GM12891 (cell line): Measurements from ENCODE around the gene MOB3B.

Experiments used
- DNase-seq: peaks from one replicate; pipeline ENCODE4 v3.0.0; 2011; ENCODE audit warnings: low spot score; ENCODE audit not compliant: insufficient read length
- FAIRE-seq: peaks from 2 replicates; lab custom pipeline; 2011; peaks lifted over from hg19 to GRCh38; lab: Jason Lieb, UNC
- PAX5 ChIP-seq: IDR thresholded peaks from 2 replicates; pipeline ENCODE4 v1.6.1; 2011; ENCODE audit warnings: low read length, moderate library complexity, mild to moderate bottlenecking; ENCODE audit not compliant: insufficient read depth, severe bottlenecking
- POLR2A ChIP-seq: IDR thresholded peaks from 2 replicates; pipeline ENCODE4 v1.6.1; 2011; ENCODE audit warnings: low read depth, low read length, control low read depth
- POLR2AphosphoS5 ChIP-seq: IDR thresholded peaks from 2 replicates; pipeline ENCODE4 v1.6.1; 2011; ENCODE audit warnings: low read depth, low read length, control low read depth
- POU2F2 ChIP-seq: IDR thresholded peaks from 2 replicates; pipeline ENCODE4 v1.6.1; 2011; ENCODE audit warnings: low read depth, mild to moderate bottlenecking, control low read depth, low read length, moderate library complexity
- SPI1 ChIP-seq: IDR thresholded peaks from 2 replicates; pipeline ENCODE4 v1.6.1; 2011; ENCODE audit warnings: low read depth, low read length, control low read depth
- TAF1 ChIP-seq: IDR thresholded peaks from 2 replicates; pipeline ENCODE4 v1.6.1; 2011; ENCODE audit warnings: low read depth, low read length, control low read depth

MOB3B gene

DNA sequence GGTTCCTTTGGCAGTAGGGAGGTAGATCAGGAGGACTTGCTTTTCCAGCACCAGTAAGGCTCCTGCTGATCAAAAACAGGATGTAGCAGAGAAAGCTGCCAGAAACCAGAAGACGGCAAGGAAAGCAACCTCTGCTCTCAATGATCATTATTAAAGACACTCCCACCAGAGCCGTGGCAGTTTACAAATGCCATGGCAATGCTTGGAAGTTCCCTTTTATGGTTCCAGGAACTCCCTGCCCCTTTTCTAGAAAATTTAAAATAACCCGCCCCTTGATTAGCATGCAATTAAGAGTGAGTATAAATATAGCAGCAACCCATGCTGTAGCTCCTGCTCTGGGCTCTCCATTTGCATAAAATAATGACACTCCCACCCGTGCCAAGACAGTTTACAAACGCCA lies 248.8 kb downstream of the MOB3B start:
- FAIRE-seq = no peak
- no peak for DNase-seq

DNA sequence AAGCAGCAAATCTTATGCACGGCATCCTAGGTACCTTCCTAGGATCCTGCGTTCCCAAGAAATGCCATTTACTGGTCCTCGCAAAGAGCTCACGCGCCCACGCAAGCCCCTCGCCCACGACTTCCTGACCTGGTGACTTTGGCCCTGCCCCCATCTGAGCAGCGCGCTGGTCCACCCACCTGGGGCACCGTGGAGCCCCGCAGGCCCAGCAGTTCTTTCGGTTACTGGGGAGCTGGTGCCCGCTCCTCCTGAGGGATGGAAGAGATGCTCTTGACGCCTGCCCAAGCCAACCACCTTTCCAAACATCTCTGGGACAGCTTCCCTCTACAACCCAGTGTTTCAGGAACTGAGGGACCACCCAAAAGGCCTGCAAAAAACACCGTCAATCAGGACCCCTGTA lies 249.4 kb downstream of the MOB3B start:
- DNase-seq (no peak), FAIRE-seq (no peak)
- no peak for TF ChIP-seq PAX5
- no peak for TF ChIP-seq POLR2AphosphoS5
- no peak for TF ChIP-seq TAF1
- no peak for TF ChIP-seq POU2F2
- TF ChIP-seq SPI1 = no peak
- TF ChIP-seq POLR2A = no peak

More for the DNA sequence above, 248.8 kb downstream of the MOB3B start:
- TF ChIP-seq PAX5 (no peak), TAF1 (no peak), POU2F2 (no peak), SPI1 (no peak), POLR2AphosphoS5 (no peak), POLR2A (no peak)

DNA sequence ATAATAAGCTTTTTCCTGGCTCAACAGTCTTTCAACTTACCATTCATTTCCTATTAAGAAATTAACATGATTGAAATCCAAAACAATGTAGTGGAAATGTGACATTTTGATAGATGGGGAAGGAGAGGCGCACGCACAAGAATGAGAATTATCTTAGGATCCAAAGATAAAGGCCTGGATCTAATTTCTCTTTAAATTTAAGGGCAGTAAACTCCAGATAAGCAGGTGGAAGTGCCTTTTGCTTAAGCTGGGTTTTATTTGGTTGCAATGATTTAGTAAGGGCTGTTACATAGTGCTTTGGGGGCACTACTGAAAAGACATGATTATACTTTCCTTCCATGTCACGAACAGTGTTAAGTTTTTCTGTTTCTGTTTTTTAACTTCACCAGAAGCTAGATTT lies 250.0 kb downstream of the MOB3B start:
- FAIRE-seq (no peak), DNase-seq (no peak)
- no peak for TF ChIP-seq TAF1
- no peak for TF ChIP-seq POLR2AphosphoS5
- no peak for TF ChIP-seq POU2F2
- no peak for TF ChIP-seq SPI1
- no peak for TF ChIP-seq POLR2A
- TF ChIP-seq PAX5 = no peak

DNA sequence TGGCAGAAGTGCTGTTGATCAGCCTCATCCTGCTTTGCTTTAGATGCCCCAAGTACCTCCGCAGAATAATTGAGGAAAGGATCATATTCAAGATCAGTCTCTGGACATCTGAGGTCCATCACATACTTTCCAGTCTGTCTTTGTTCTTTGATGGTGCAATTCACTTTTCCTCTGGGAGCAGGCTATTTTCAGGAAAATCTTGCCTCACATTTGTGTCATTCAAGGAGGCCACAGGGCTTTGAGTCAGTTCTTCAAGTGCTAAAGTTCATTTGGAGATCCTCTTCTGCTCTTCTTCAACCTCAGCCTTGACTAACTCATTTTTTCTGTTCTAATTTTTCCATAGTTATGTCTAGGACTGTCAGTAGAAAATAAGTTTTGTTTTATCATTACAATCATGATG lies 251.2 kb downstream of the MOB3B start:
- no peak for DNase-seq
- no peak for FAIRE-seq
- TF ChIP-seq TAF1 = no peak
- no peak for TF ChIP-seq POLR2A
- TF ChIP-seq SPI1 = no peak
- TF ChIP-seq PAX5 = no peak
- no peak for TF ChIP-seq POLR2AphosphoS5
- no peak for TF ChIP-seq POU2F2

DNA sequence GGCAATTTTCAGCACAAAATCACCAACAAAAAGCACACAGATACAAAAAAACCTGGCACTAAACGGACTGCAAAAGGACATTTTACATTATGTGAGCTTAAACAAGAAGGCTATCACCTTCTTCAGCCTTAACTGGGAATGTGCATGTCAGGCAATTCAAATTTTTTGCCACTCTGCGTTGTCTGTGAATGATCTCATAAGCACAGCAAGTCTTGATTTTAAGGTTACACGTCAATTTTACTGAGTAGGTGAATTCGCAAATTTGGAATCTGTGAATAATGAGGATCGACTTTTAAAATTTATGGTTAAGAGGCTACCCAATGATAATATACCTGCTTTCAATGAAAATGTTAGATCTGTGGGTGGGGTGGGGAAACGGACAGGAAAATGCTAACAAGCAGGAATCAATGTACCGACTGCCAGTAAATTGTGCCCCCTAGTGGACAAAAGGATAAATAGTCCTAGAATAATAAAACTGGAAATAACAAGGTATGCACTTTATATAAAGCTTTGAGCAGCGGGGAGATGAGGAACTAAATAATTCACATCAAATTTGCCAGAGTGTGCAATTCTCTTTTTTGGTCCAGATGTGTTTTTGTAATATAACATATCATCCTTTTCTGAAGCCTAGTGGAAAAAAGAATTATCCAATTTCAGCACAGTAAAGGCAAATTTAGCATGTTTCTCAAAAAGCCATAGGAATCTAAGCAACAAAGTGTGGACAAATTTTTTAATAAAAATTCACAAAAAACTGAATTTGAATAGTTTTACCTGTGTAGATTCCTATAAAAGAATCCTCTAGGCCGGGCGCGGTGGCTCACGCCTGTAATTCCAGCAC lies 253.2 kb downstream of the MOB3B start:
- FAIRE-seq (peak; percentile 72), DNase-seq (peak; percentile 10)

More for the DNA sequence above, 253.2 kb downstream of the MOB3B start:
- no peak for TF ChIP-seq PAX5
- no peak for TF ChIP-seq POLR2AphosphoS5
- no peak for TF ChIP-seq SPI1
- TF ChIP-seq POU2F2 = no peak
- no peak for TF ChIP-seq TAF1
- TF ChIP-seq POLR2A = no peak
